ENCODE data around the gene TLN1.

The TLN1 gene

GRCh38 chr9:35732185-35732799, at the start of gene TLN1, which contains the start of gene CREB3:
TLN1 (minus strand) TSS chr9:35732195; CDS start chr9:35725694, 6,501 bp downstream.
CREB3 (plus strand) TSS chr9:35732666; CDS start chr9:35732773, 107 bp downstream.
- in situ Hi-C loops (cut with MboI; ENCODE audit: low sequenced_read_pairs), result no loop called here

- in situ Hi-C loops (cut with MboI; ENCODE audit: low sequenced_read_pairs), result loop anchor here (10.0 to 25.0 kb wide), 2 partner anchors 56 to 106 kb away; no protein-coding TSS in a partner anchor
Observed at GRCh38 chr9:35781066-35781465, 49.1 kb upstream of the TLN1 start.

- in situ Hi-C loops (cut with MboI; ENCODE audit: low sequenced_read_pairs), result loop anchor here (25.0 kb wide), 1 partner anchor 109 kb away; no protein-coding TSS in a partner anchor
Observed at GRCh38 chr9:35778496-35778895, 46.5 kb upstream of the TLN1 start.

- in situ Hi-C loops (cut with MboI; ENCODE audit: low sequenced_read_pairs), result loop anchor here (25.0 kb wide), 1 partner anchor 111 kb away; no protein-coding TSS in a partner anchor
Observed at GRCh38 chr9:35776018-35776417, 44.0 kb upstream of the TLN1 start.

GRCh38 chr9:35774907-35775635, 43.1 kb upstream of the TLN1 start:
- in situ Hi-C loops (cut with MboI; ENCODE audit: low sequenced_read_pairs), result loop anchor here (25.0 kb wide), 1 partner anchor 112 kb away; no protein-coding TSS in a partner anchor

- in situ Hi-C loops (cut with MboI; ENCODE audit: low sequenced_read_pairs), result no loop called here
Observed at GRCh38 chr9:35771943-35772342, 39.9 kb upstream of the TLN1 start.

- in situ Hi-C loops (cut with MboI; ENCODE audit: low sequenced_read_pairs), result no loop called here
Observed at GRCh38 chr9:35771534-35771933, 39.5 kb upstream of the TLN1 start.

GRCh38 chr9:35771075-35771433, 39.1 kb upstream of the TLN1 start:
- in situ Hi-C loops (cut with MboI; ENCODE audit: low sequenced_read_pairs), result no loop called here

GRCh38 chr9:35769763-35770162, 37.8 kb upstream of the TLN1 start:
- in situ Hi-C loops (cut with MboI; ENCODE audit: low sequenced_read_pairs), result no loop called here

- in situ Hi-C loops (cut with MboI; ENCODE audit: low sequenced_read_pairs), result no loop called here
Observed at GRCh38 chr9:35767458-35767857, 35.5 kb upstream of the TLN1 start.

GRCh38 chr9:35766997-35767396, 35.0 kb upstream of the TLN1 start:
- in situ Hi-C loops (cut with MboI; ENCODE audit: low sequenced_read_pairs), result no loop called here

- in situ Hi-C loops (cut with MboI; ENCODE audit: low sequenced_read_pairs), result no loop called here
Observed at GRCh38 chr9:35763803-35764202, 31.8 kb upstream of the TLN1 start.

GRCh38 chr9:35763181-35763580, 31.2 kb upstream of the TLN1 start:
- in situ Hi-C loops (cut with MboI; ENCODE audit: low sequenced_read_pairs), result no loop called here

GRCh38 chr9:35760651-35761050, 28.7 kb upstream of the TLN1 start:
- in situ Hi-C loops (cut with MboI; ENCODE audit: low sequenced_read_pairs), result no loop called here

- in situ Hi-C loops (cut with MboI; ENCODE audit: low sequenced_read_pairs), result no loop called here
Observed at GRCh38 chr9:35759795-35760194, 27.8 kb upstream of the TLN1 start.

- in situ Hi-C loops (cut with MboI; ENCODE audit: low sequenced_read_pairs), result no loop called here
Observed at GRCh38 chr9:35758475-35759050, 26.6 kb upstream of the TLN1 start.

- in situ Hi-C loops (cut with MboI; ENCODE audit: low sequenced_read_pairs), result no loop called here
Observed at GRCh38 chr9:35757892-35758275, 25.9 kb upstream of the TLN1 start.

GRCh38 chr9:35757226-35757891, 25.4 kb upstream of the TLN1 start:
- in situ Hi-C loops (cut with MboI; ENCODE audit: low sequenced_read_pairs), result no loop called here

GRCh38 chr9:35756275-35757225, 24.6 kb upstream of the TLN1 start:
- in situ Hi-C loops (cut with MboI; ENCODE audit: low sequenced_read_pairs), result no loop called here

- in situ Hi-C loops (cut with MboI; ENCODE audit: low sequenced_read_pairs), result no loop called here
Observed at GRCh38 chr9:35755071-35755470, 23.1 kb upstream of the TLN1 start.
